CD4-positive, CD25-positive, alpha-beta regulatory T cell (primary cell): ENCODE measurements around the gene CREM. TPM values are rescaled to one million over a fixed set of nuclear protein-coding genes. Genes with fewer than 3 reads are reported as not detected.
"Not testable (repeated sequence)": the region's sequence is repeated elsewhere in the genome, so short reads cannot be mapped to it uniquely, and the experiment has no call there.

Experiments used
- ATAC-seq, 2 donors: fragments of 150-1000 bp; cut with Tn5 transposase; one replicate each; pipeline ENCODE4 v1.10.0; 2021; ENCODE audit warnings: low read depth in 2 of 2, moderate number of reproducible peaks in 2 of 2, moderate library complexity in 1 of 2
- DNase-seq, 3 donors: peaks; one replicate each; pipeline versions ENCODE4 v3.0.0 to v3.0.0-alpha.2; 2012 to 2022; ENCODE audit warnings: mixed read lengths in 1 of 3
- H3K27ac ChIP-seq: one replicate; pipeline ENCODE4 v1.7.0; 2013; ENCODE audit warnings: mild to moderate bottlenecking, low read length; ENCODE audit not compliant: insufficient read depth, poor library complexity, severe bottlenecking
- H3K27me3 ChIP-seq: one replicate; pipeline ENCODE4 v1.7.0; 2013; ENCODE audit warnings: low read length; ENCODE audit not compliant: control insufficient read depth, insufficient read depth
- H3K36me3 ChIP-seq: one replicate; pipeline ENCODE4 v1.7.0; 2013; ENCODE audit warnings: mild to moderate bottlenecking, low read length, moderate library complexity; ENCODE audit not compliant: control insufficient read depth, insufficient read depth
- H3K4me1 ChIP-seq: 2 replicates; pipeline ENCODE4 v1.7.0; 2013; ENCODE audit warnings: mild to moderate bottlenecking, low read length; ENCODE audit not compliant: insufficient read depth, control insufficient read depth, poor library complexity, severe bottlenecking
- H3K4me3 ChIP-seq: one replicate; pipeline ENCODE4 v1.7.0; 2013; ENCODE audit warnings: low read depth, mild to moderate bottlenecking, low read length, moderate library complexity
- H3K9me3 ChIP-seq, 2 experiments: 1 replicate in 1 of 2; 2 replicates in 1 of 2; pipeline ENCODE4 v1.7.0; 2013; ENCODE audit warnings: low read length in 2 of 2, mild to moderate bottlenecking in 1 of 2, moderate library complexity in 1 of 2; ENCODE audit not compliant: control insufficient read depth in 2 of 2
- H3K27ac Mint-ChIP-seq, 3 donors: one replicate each; pipeline ENCODE4 v1.8.0; 2020 to 2022; ENCODE audit warnings: mild to moderate bottlenecking in 3 of 3, mixed read lengths in 3 of 3, moderate library complexity in 2 of 3
- H3K27me3 Mint-ChIP-seq: one replicate; pipeline ENCODE4 v1.8.0; 2022; ENCODE audit warnings: mild to moderate bottlenecking, mixed read lengths
- H3K36me3 Mint-ChIP-seq: one replicate; pipeline ENCODE4 v1.8.0; 2020; ENCODE audit warnings: mixed read lengths
- H3K4me1 Mint-ChIP-seq, 4 donors: one replicate each; pipeline ENCODE4 v1.8.0; 2020 to 2022; ENCODE audit warnings: mixed read lengths in 4 of 4, mild to moderate bottlenecking in 1 of 4
- H3K4me3 Mint-ChIP-seq, 4 donors: one replicate each; pipeline ENCODE4 v1.8.0; 2020 to 2022; ENCODE audit warnings: mild to moderate bottlenecking in 4 of 4, mixed read lengths in 4 of 4, moderate library complexity in 3 of 4
- H3K9me3 Mint-ChIP-seq, 7 donors: one replicate each; pipeline ENCODE4 v1.8.0; 2020 to 2022; ENCODE audit warnings: mixed read lengths in 7 of 7, mild to moderate bottlenecking in 3 of 7, moderate library complexity in 2 of 7
- polyA plus RNA-seq, 4 donors: library from polyadenylated mRNA; unstranded; fragments of 300-500 nt; fragmentation: Illumina TruSeq; gene quantifications; one replicate each; pipeline ENCODE4 v1.2.3, GENCODE V29; 2021
- total RNA-seq: library from RNA; stranded (reverse); gene quantifications from one replicate; pipeline ENCODE4 v1.2.3, GENCODE V29; 2022

CREM gene
- total RNA-seq (121 TPM), polyA plus RNA-seq (10 to 100 TPM; 24.6 to 42.0 (median 28.8) TPM)

DNA sequence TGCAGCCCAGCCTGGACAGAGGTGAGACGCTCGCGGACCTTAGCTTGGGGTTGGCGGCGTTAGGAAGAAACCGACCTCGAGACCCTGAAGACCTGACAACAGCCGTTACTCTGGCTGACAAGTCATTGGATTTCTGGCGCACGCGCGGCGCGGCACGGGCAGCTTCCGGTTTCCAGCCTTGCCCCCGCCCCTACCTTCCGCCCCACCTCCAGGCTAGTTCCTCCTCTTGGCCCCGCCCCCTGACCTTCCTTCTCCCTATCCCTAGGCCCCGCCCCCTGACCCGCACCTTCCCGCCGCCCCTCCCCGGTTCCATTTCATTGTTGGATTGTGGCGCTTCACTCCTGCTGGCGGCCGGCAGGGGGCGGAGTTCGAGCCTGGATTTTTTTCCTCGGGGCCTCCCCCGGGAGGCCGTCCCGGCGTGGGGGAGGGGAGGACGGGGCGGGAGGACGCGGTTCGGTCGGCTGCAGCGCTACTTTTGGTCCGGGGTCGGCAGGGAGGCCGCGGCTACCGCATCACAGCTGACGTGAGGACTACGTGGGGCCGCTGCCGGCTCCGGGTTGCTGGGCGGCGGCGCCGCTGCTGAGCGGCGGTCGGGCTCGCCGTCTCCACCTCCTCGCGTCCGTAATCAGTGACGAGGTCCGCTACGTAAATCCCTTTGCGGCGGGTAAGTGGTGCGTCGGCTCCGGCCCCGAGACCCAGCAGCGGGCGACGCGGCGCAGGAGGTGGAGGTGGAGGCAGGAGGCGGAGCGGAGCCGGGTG, at the start of gene CREM:
Gene CREM (plus strand): TSS at position 317 of the 759 bp plus-strand sequence. CDS start 10,990 bp downstream, outside the sequence.
- Histone ChIP-seq H3K36me3 (no peaks in the 10 kb centered on the region), H3K27ac (peak within 1 kb of the TSS; percentile 100), H3K27me3 (no peaks in the 10 kb centered on the region), H3K4me1 (peaks cover 32% of the 10 kb centered on the region), H3K4me3 (peak within 1 kb of the TSS; percentile 90), H3K9me3 (no peaks in the 10 kb centered on the region)
- Mint-ChIP-seq H3K4me3 (peak within 1 kb of the TSS; percentile 88 to 97 (median 94)), H3K27ac (peak within 1 kb of the TSS; percentile 95 to 99 (median 96)), H3K4me1 (peaks cover 20 to 51% (median 33%) of the 10 kb centered on the region in 4 donors), H3K36me3 (no peaks in the 10 kb centered on the region), H3K27me3 (peaks cover 17% of the 10 kb centered on the region), H3K9me3 (peaks cover 0 to 2% (median 0%) of the 10 kb centered on the region in 7 donors)
- DNase-seq (peak; percentile 98 to 99 (median 98)), ATAC-seq (peak; percentile 84 to 85)

DNA sequence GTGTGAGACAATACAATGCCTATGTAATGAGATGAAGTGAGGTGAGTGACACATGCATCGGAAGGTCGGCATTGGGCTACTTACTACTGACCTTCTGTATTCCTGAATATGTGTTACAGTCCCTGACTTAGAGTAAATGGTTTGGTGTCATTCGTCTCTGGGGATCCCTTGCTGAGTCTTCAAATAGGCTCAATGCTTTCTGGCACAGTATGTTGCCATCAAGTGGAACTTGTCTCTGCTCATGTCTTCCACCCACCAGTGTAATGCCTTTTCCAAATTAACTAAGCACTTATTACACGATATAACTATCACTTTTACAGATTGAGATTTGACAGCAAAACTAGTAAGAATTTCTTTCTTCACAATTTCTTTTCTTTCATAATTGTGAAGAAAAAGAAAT, 47.4 kb upstream of the CREM start:
- Mint-ChIP-seq H3K36me3 (peaks cover 22% of the 10 kb centered on the region), H3K4me1 (peaks cover 39 to 64% (median 44%) of the 10 kb centered on the region in 4 donors), H3K27me3 (no peaks in the 10 kb centered on the region), H3K4me3 (no peak overlapping the region), H3K27ac (no peak overlapping the region), H3K9me3 (peaks cover 0 to 1% (median 0%) of the 10 kb centered on the region in 7 donors)
- Histone ChIP-seq H3K36me3 (peaks cover 10% of the 10 kb centered on the region), H3K4me3 (no peak overlapping the region), H3K9me3 (no peaks in the 10 kb centered on the region), H3K4me1 (no peaks in the 10 kb centered on the region), H3K27me3 (no peaks in the 10 kb centered on the region), H3K27ac (no peak overlapping the region)
- ATAC-seq (no peak), DNase-seq (no peak)

DNA sequence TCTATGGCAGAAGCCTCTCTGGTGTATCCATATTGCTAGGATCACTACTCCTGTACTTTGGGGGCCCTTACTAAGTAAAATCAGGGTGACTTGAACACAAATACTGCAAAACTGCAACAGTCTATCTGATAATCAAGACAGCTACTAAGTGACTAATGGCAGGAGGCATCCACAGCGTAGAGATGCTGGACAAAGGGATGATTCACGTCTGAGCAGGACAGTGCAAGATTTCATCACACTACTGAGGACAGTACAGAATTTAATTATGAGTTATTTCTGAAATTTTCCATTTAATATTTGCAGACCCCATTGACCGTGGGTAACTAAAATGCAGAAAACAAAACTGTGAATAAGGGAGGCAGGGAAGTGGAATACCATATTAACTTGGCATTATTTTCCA, 46.9 kb upstream of the CREM start:
- Mint-ChIP-seq H3K4me3 (no peak overlapping the region), H3K36me3 (peaks cover 24% of the 10 kb centered on the region), H3K27me3 (no peaks in the 10 kb centered on the region), H3K27ac (no peak overlapping the region), H3K9me3 (peaks cover 0 to 1% (median 0%) of the 10 kb centered on the region in 7 donors), H3K4me1 (peaks cover 41 to 64% (median 44%) of the 10 kb centered on the region in 4 donors)
- Histone ChIP-seq H3K27ac (no peak overlapping the region), H3K4me1 (peaks cover 2% of the 10 kb centered on the region), H3K36me3 (peaks cover 10% of the 10 kb centered on the region), H3K27me3 (no peaks in the 10 kb centered on the region), H3K4me3 (no peak overlapping the region), H3K9me3 (no peaks in the 10 kb centered on the region)
- no peak for DNase-seq
- ATAC-seq = no peak

DNA sequence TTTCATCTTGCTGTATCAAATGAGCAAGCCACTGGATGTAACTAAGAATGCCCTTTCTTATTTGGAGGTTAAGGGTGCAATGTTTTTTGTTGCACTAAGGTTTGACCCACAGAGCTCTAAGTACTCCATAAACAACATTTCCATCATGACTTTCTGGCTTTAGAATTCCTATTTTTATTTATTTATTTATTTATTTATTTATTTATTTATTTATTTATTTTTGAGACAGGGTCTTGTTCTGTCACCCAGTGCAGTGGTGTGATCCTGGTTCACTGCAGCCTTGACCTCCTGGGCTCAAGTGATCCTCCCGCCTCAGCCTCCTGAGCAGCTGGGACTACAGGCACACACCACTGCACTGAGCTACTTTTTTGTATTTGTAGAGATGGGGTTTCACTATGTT, 46.4 kb upstream of the CREM start:
- Mint-ChIP-seq H3K36me3 (peaks cover 24% of the 10 kb centered on the region), H3K4me1 (peaks cover 36 to 60% (median 41%) of the 10 kb centered on the region in 4 donors)
- DNase-seq, H3K4me1 ChIP-seq, H3K9me3 ChIP-seq, H3K4me3 ChIP-seq, H3K9me3 Mint-ChIP-seq, H3K27me3 ChIP-seq, H3K27ac Mint-ChIP-seq, H3K27ac ChIP-seq, H3K27me3 Mint-ChIP-seq, ATAC-seq, H3K4me3 Mint-ChIP-seq: not testable (repeated sequence)
- H3K36me3 ChIP-seq = peaks cover 10% of the 10 kb centered on the region

DNA sequence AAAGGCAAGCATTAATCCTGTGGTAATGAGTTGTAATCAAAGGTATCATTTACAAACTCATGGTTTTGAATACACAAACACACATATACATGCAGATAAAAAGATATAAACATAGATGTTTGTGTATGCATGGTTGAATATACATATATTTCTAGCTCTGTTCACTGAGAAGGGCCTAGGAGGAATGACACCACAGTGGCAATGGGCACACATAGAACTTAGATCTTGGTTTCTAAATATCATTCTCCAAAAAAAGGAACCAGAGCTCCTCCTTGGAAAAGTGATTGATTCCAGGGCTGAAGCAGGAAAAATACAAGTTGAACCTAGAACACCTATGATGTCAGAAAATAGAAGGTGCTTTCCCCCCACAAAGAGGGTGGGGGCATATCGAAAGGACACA, 43.4 kb upstream of the CREM start:
- Mint-ChIP-seq H3K9me3 (peaks cover 0 to 1% (median 0%) of the 10 kb centered on the region in 7 donors), H3K27me3 (no peaks in the 10 kb centered on the region), H3K4me3 (peak overlapping the region in 1 of 4 donors; percentile 64), H3K36me3 (peaks cover 38% of the 10 kb centered on the region), H3K4me1 (peaks cover 46 to 77% (median 57%) of the 10 kb centered on the region in 4 donors), H3K27ac (no peak overlapping the region)
- peaks cover 28% of the 10 kb centered on the region for H3K4me1 ChIP-seq
- ATAC-seq = no peak
- H3K36me3 ChIP-seq = peaks cover 12% of the 10 kb centered on the region
- no peaks in the 10 kb centered on the region for H3K9me3 ChIP-seq
- H3K27ac ChIP-seq = no peak overlapping the region
- DNase-seq = no peak
- H3K27me3 ChIP-seq = no peaks in the 10 kb centered on the region
- no peak overlapping the region for H3K4me3 ChIP-seq

DNA sequence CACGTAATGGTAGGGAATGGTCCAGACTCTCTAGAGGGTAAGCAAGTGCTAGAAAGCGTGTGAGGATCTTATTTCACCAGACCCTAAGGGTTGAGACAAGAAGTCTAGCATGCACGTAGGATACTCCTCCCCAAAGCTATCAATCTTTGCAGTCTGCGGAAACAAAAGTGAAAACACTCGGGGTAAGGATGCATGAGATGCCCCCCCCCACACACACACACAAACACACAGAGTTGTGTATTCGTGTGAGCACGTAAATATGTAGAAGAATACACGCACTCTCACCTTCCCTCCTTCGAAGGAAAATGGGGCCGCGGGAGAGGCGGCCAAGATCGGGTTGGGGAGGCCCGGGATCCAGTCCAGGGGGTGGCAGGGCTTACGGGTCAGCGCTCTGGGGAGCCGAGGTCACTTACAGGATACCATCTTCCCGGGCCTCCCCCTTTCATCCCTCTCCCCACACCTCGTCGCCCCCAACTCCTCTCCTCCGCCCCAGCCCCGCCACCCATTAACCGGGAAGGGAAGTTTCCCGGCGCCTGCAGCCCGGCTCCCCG, 37.0 kb upstream of the CREM start:
- Histone ChIP-seq H3K9me3 (no peaks in the 10 kb centered on the region), H3K36me3 (peaks cover 5% of the 10 kb centered on the region), H3K27me3 (no peaks in the 10 kb centered on the region), H3K4me1 (peaks cover 47% of the 10 kb centered on the region), H3K4me3 (peak overlapping the region; percentile 99), H3K27ac (peak overlapping the region; percentile 97)
- H3K4me3 Mint-ChIP-seq = peak overlapping the region; percentile 90 to 98 (median 96)
- peaks cover 14% of the 10 kb centered on the region for H3K36me3 Mint-ChIP-seq
- DNase-seq (peak in 2 of 3 donors; percentile 27 to 74), ATAC-seq (peak in 1 of 2 donors; percentile 22)
- peaks cover 0 to 5% (median 0%) of the 10 kb centered on the region in 7 donors for H3K9me3 Mint-ChIP-seq
- peak overlapping the region; percentile 82 to 98 (median 93) for H3K27ac Mint-ChIP-seq
- peaks cover 27 to 56% (median 42%) of the 10 kb centered on the region in 4 donors for H3K4me1 Mint-ChIP-seq
- no peaks in the 10 kb centered on the region for H3K27me3 Mint-ChIP-seq

DNA sequence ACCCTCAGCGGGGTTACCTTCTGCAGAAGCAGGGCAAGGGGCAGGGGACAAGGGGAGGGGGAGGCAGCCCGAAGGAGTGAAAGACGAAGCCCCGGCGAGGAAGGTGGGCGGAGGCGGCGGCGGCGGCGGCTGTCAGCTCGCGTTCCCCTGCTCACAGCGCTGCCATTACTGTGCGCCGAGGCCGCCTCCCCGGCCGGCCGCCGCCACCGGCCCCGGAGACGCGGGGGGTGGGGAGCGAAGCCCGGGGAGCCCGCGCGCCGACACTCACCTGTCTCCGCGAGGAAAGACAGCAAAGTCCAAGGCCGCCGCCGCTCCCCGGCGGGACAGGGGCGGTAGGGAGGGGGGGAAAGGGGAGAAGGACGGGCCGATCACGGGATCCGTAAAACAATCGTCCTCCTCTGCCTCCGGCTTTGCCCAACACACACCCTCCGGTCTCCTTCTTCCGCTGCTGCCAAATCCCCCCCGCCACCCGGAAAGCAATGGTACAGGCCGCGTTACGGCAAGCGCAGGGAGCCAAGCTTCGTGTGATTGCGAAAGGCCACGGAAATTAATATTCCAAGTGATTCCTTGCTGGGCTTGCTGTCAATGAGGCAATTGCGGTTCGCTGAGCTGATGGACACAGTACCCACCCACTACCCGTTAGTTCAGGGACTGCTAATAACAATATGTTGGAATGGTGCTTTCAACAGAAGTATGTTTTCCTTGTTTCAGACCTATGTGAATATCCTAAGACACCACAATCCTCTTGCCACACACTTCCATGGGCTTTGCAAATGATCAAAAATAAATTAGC, 36.3 kb upstream of the CREM start, which contains the start of gene CUL2:
Gene CUL2 (minus strand): TSS at position 180 of the 793 bp plus-strand sequence. CDS start 19,024 bp downstream, outside the sequence.
- no peaks in the 10 kb centered on the region for H3K27me3 ChIP-seq
- H3K36me3 ChIP-seq = peaks cover 5% of the 10 kb centered on the region
- H3K4me1 ChIP-seq = peaks cover 46% of the 10 kb centered on the region
- H3K27ac Mint-ChIP-seq = peak within 1 kb of the TSS; percentile 98 to 99 (median 99)
- H3K36me3 Mint-ChIP-seq = peaks cover 14% of the 10 kb centered on the region
- DNase-seq (peak; percentile 83 to 97 (median 95)), ATAC-seq (peak; percentile 94 to 96)
- H3K4me1 Mint-ChIP-seq = peaks cover 27 to 54% (median 41%) of the 10 kb centered on the region in 4 donors
- H3K9me3 Mint-ChIP-seq = peaks cover 0 to 5% (median 0%) of the 10 kb centered on the region in 7 donors
- H3K27ac ChIP-seq = peak within 1 kb of the TSS; percentile 97
- peak within 1 kb of the TSS; percentile 90 to 99 (median 98) for H3K4me3 Mint-ChIP-seq
- H3K4me3 ChIP-seq = peak within 1 kb of the TSS; percentile 99
- H3K9me3 ChIP-seq = no peaks in the 10 kb centered on the region
- H3K27me3 Mint-ChIP-seq = no peaks in the 10 kb centered on the region
